ENCODE results near the gene NAT8. TPM values are rescaled to one million over a fixed set of nuclear protein-coding genes. Genes with fewer than 3 reads are reported as not detected.
A peak's percentile ranks its signal among the peaks of the same experiment; 100 is the strongest.
"Not testable (repeated sequence)": the region's sequence is repeated elsewhere in the genome, so short reads cannot be mapped to it uniquely, and the experiment has no call there.

NAT8 gene, protein sequence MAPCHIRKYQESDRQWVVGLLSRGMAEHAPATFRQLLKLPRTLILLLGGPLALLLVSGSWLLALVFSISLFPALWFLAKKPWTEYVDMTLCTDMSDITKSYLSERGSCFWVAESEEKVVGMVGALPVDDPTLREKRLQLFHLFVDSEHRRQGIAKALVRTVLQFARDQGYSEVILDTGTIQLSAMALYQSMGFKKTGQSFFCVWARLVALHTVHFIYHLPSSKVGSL
- not detected in 2 replicates for total RNA-seq
- long read RNA-seq, result 0 reads

DNA sequence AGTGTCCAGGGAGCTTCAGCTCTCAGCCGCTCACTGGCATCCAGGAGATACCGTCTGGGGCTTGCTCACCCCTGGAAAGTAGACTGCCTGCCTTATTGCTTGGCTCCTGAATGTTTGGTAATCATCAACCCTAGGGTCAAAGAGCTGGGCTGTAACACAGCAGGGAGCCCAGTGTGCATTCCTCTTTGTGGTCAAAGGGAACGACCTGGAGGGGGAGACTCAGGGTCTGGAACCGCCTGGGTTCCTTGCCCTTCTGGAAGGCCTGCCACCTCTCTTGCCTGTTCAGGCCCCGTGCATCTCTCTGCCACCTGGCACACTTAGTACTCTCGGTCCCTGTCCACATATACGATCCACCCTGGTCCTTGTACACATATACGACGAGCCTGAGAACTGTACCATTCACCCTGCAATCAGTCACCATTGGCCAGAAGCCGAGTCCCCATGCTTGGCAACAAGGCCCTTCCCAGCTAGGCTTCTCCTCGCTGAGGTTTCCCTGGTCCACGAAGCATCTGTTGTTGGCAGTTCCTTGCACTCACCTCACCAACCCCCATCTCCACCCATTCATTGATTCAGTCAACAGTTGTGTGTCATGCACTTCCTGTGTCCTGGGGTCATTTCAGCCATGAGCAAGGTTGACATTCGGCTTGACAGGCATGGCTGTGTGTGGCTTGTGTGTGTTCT, at the start of gene NAT8:
Gene NAT8 (minus strand): TSS at position 85 of the 681 bp plus-strand sequence. CDS start 794 bp downstream, outside the sequence.
- TF ChIP-seq, protein P1, sequence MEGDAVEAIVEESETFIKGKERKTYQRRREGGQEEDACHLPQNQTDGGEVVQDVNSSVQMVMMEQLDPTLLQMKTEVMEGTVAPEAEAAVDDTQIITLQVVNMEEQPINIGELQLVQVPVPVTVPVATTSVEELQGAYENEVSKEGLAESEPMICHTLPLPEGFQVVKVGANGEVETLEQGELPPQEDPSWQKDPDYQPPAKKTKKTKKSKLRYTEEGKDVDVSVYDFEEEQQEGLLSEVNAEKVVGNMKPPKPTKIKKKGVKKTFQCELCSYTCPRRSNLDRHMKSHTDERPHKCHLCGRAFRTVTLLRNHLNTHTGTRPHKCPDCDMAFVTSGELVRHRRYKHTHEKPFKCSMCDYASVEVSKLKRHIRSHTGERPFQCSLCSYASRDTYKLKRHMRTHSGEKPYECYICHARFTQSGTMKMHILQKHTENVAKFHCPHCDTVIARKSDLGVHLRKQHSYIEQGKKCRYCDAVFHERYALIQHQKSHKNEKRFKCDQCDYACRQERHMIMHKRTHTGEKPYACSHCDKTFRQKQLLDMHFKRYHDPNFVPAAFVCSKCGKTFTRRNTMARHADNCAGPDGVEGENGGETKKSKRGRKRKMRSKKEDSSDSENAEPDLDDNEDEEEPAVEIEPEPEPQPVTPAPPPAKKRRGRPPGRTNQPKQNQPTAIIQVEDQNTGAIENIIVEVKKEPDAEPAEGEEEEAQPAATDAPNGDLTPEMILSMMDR (IDR thresholded peaks at IDR 0.05), result no peak
- H3K27ac Mint-ChIP-seq (ENCODE audit: unreplicated experiment), result no peak within 1 kb of the TSS
- H3K27me3 Mint-ChIP-seq (ENCODE audit: unreplicated experiment), result peaks cover 26% of the 10 kb centered on the region
- H3K4me1 Mint-ChIP-seq (ENCODE audit: unreplicated experiment), result no peaks in the 10 kb centered on the region
- no peak within 1 kb of the TSS for H3K4me3 Mint-ChIP-seq (ENCODE audit: unreplicated experiment)
- H3K36me3 Mint-ChIP-seq (ENCODE audit: unreplicated experiment), result no peaks in the 10 kb centered on the region
- peaks cover 5% of the 10 kb centered on the region for H3K9me3 Mint-ChIP-seq (ENCODE audit: unreplicated experiment)
- no peak for DNase-seq (ENCODE audit: extremely low spot score, unreplicated experiment)

DNA sequence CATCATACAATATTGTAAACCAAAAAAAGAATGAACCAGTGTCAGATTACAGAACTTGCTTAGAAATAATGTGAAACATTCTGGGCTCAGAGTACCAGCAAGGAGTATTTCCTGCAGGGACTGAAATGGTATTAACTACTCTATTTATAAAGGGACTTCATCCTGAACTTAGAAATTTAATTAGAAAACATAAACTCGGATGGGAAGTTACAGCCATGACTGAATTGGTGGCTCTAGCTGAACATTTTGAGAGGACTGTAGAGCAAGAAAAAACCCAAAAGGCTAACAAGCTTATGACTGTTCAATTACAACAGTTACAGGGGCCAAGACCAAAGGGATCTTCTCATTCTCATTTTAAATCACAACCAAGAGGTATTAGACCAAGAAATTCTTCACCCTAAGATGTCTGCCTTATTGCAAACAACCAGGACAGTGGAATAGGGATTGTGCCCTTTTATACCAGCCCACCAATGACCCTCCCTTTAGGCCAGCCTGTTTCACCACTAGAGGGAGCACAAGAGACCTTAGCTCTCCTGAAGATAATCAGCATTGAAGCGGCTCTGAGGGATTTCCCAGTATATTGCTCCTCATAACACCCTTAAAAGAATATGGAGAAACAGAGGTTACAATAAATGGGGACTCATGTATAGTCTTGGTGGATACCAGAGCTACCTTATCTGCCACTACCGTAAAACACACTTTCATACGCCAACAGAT, 48.3 kb upstream of the NAT8 start:
- not testable (repeated sequence) for H3K36me3 Mint-ChIP-seq (ENCODE audit: unreplicated experiment); H3K27ac Mint-ChIP-seq (ENCODE audit: unreplicated experiment); H3K9me3 Mint-ChIP-seq (ENCODE audit: unreplicated experiment); H3K4me1 Mint-ChIP-seq (ENCODE audit: unreplicated experiment); DNase-seq (ENCODE audit: extremely low spot score, unreplicated experiment); H3K4me3 Mint-ChIP-seq (ENCODE audit: unreplicated experiment)
- TF ChIP-seq, protein P1 (IDR thresholded peaks at IDR 0.05), result peak; percentile 62
- peaks cover 29% of the 10 kb centered on the region for H3K27me3 Mint-ChIP-seq (ENCODE audit: unreplicated experiment)

DNA sequence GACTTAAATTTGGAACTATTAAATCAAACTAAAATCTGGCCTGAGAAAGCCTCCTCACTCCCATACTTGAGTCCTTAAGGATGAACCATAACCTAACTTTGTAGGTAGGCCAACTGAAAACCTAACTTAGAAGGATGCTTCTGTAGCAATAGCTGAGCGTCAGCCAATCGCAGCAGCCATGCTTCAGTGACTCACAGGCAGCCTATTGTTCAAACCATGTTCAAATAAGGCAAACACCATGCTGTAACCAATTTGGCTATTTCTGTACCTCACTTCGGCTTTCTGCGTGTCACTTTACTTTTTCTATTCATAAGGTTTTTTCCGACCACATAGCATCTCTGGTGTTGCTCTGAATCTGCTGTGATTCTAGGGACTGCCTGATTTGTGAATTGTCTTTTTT, 46.3 kb upstream of the NAT8 start:
- not testable (repeated sequence) for H3K4me3 Mint-ChIP-seq (ENCODE audit: unreplicated experiment); H3K4me1 Mint-ChIP-seq (ENCODE audit: unreplicated experiment)

DNA sequence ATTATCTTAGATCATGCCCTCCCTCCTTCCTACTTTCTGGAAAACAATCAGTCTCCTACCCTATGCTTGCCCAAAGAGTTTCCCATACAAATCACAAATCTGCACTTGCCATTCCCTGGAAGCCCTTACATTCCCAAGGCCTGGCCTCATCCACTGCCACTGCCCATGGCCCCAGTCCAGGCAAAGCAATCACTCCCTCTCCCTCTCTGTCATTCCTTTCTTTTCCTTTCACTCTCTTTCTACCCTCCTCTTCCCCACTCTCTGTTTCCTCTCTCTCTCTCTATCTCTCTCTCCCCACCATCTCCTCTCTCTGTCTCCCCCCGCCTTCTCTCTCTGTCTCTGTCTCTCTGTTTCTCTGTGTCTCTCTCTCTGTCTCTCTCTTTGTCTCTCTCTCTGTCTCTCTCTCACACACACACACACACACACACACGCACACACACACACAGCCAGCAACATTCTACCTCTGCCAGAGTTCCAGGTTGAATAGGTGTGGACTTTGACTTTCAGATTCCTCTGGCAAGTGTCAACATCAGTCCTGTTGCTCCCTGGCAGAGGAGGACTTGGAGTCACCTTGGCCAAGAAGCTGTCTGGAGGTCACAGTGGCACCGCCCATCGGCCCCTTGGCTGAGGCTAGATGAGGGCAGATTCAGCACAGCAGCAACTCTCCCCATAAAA, 43.7 kb upstream of the NAT8 start:
- TF ChIP-seq, protein P1 (IDR thresholded peaks at IDR 0.05), result no peak
- H3K27me3 Mint-ChIP-seq (ENCODE audit: unreplicated experiment), result peaks cover 37% of the 10 kb centered on the region
- H3K27ac Mint-ChIP-seq (ENCODE audit: unreplicated experiment), result no peak overlapping the region
- no peaks in the 10 kb centered on the region for H3K36me3 Mint-ChIP-seq (ENCODE audit: unreplicated experiment)
- H3K4me3 Mint-ChIP-seq (ENCODE audit: unreplicated experiment), result no peak overlapping the region
- no peak for DNase-seq (ENCODE audit: extremely low spot score, unreplicated experiment)
- peaks cover 5% of the 10 kb centered on the region for H3K9me3 Mint-ChIP-seq (ENCODE audit: unreplicated experiment)
- no peaks in the 10 kb centered on the region for H3K4me1 Mint-ChIP-seq (ENCODE audit: unreplicated experiment)

More for the DNA sequence above, 46.3 kb upstream of the NAT8 start:
- H3K36me3 Mint-ChIP-seq (ENCODE audit: unreplicated experiment); DNase-seq (ENCODE audit: extremely low spot score, unreplicated experiment); H3K9me3 Mint-ChIP-seq (ENCODE audit: unreplicated experiment); H3K27ac Mint-ChIP-seq (ENCODE audit: unreplicated experiment): not testable (repeated sequence)
- peaks cover 34% of the 10 kb centered on the region for H3K27me3 Mint-ChIP-seq (ENCODE audit: unreplicated experiment)

DNA sequence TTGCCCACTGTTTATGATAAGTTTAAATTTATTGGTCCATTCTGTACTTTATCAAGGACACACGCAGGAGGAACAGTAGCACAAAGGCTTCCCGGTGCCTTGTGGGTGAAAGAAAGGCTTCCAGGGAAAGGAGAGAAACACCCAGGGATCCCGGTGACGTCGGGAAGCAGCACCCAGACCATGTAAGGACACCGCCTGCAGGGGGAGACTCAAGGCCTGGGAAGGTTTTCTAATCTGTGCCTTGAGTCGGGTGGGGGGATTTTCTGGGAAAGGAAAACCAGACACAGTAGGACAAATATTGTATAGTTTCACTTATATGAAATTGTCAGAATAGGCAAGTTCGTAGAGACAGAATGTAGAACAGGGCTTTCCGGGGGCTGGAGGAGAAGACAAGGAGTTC, 42.7 kb upstream of the NAT8 start:
- H3K27ac Mint-ChIP-seq (ENCODE audit: unreplicated experiment); H3K4me3 Mint-ChIP-seq (ENCODE audit: unreplicated experiment); H3K36me3 Mint-ChIP-seq (ENCODE audit: unreplicated experiment); H3K9me3 Mint-ChIP-seq (ENCODE audit: unreplicated experiment); DNase-seq (ENCODE audit: extremely low spot score, unreplicated experiment); H3K4me1 Mint-ChIP-seq (ENCODE audit: unreplicated experiment): not testable (repeated sequence)
- H3K27me3 Mint-ChIP-seq (ENCODE audit: unreplicated experiment), result peaks cover 36% of the 10 kb centered on the region

DNA sequence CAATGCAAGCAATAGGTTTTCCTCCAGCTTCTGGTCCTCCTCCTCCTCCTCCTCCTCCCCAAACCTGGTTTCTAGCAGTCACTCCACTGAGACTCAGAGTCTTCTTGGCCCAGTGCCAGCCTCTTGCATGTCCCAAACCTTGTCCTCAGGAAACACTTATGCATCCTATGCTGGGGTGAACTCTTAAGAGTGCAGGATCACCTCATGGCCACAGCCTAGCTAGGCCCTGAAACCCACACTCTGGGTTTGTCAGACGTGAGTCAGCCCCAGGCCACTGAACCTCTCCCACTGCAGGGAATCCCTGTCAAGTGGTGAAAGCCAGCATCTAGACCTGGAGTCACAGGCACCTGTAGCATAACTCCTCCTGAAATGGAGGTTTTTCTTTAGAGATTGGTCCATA, 42.1 kb upstream of the NAT8 start:
- not testable (repeated sequence) for DNase-seq (ENCODE audit: extremely low spot score, unreplicated experiment); H3K4me3 Mint-ChIP-seq (ENCODE audit: unreplicated experiment); H3K4me1 Mint-ChIP-seq (ENCODE audit: unreplicated experiment); H3K27ac Mint-ChIP-seq (ENCODE audit: unreplicated experiment); H3K9me3 Mint-ChIP-seq (ENCODE audit: unreplicated experiment); H3K36me3 Mint-ChIP-seq (ENCODE audit: unreplicated experiment)
- H3K27me3 Mint-ChIP-seq (ENCODE audit: unreplicated experiment), result peaks cover 36% of the 10 kb centered on the region

Measured in osteocyte (in vitro differentiated cells).